K562 treated with DMSO at 1 percent for 4 hours (cell line): ENCODE data around the gene HRK. TPM values are rescaled to one million over a fixed set of nuclear protein-coding genes. Genes with fewer than 3 reads are reported as not detected.

Experiments
- total RNA-seq: library from RNA; unstranded; fragments of 300-600 nt; gene quantifications from 2 replicates; pipeline ENCODE4 v1.2.3, GENCODE V29; 2022; ENCODE audit not compliant: insufficient read depth

The HRK gene
- total RNA-seq = not detected in 2 replicates

GRCh38 chr12:116881325-116881876, at the start of gene HRK:
HRK (minus strand) TSS chr12:116881441; CDS start chr12:116881307, 134 bp downstream.

GRCh38 chr12:116910645-116911451, 29.6 kb upstream of the HRK start, which contains the start of gene FBXW8:
FBXW8 (plus strand) TSS chr12:116910950; CDS start chr12:116911038, 88 bp downstream.

Other genes with a start within 250 kb of the HRK start
- 14.3 and 16.7 TPM in 2 replicates for gene SPRING1, start 143.4 kb downstream of the HRK start, total RNA-seq
- gene RNFT2, start 143.1 kb downstream of the HRK start, total RNA-seq = 3.7 and 4.3 TPM in 2 replicates
- 7.2 and 7.4 TPM in 2 replicates for gene FBXW8, start 29.5 kb upstream of the HRK start, total RNA-seq
- gene TESC, start 218.0 kb upstream of the HRK start, total RNA-seq = 22.1 and 33.0 TPM in 2 replicates